GM21825 (cell line): ENCODE results near the gene CDK4.
"Not testable (repeated sequence)": the region's sequence is repeated elsewhere in the genome, so short reads cannot be mapped to it uniquely, and the experiment has no call there.

ENCODE experiments used
- ATAC-seq: cut with Tn5 transposase; IDR thresholded peaks from one replicate; pipeline ENCODE4 v1.9.1; 2021; ENCODE audit warnings: mild to moderate bottlenecking, moderate library complexity; ENCODE audit not compliant: unreplicated experiment

The CDK4 gene

DNA sequence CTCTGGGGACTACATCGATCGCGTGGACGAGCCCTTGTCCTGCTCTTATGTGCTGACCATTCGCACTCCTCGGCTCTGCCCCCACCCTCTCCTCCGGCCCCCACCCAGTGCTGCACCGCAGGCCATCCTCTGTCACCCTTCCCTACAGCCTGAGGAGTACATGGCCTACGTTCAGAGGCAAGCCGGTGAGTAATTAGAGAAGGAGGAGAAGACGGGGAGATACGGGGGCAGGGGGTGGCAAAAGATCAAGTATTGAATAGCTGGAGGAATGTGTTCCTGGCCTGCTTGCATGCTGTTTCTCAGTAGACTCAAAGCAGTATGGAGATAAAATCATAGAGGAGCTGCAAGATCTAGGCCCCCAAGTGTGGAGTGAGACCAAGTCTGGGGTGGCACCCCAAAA, 36.3 kb downstream of the CDK4 start:
- ATAC-seq = no peak

DNA sequence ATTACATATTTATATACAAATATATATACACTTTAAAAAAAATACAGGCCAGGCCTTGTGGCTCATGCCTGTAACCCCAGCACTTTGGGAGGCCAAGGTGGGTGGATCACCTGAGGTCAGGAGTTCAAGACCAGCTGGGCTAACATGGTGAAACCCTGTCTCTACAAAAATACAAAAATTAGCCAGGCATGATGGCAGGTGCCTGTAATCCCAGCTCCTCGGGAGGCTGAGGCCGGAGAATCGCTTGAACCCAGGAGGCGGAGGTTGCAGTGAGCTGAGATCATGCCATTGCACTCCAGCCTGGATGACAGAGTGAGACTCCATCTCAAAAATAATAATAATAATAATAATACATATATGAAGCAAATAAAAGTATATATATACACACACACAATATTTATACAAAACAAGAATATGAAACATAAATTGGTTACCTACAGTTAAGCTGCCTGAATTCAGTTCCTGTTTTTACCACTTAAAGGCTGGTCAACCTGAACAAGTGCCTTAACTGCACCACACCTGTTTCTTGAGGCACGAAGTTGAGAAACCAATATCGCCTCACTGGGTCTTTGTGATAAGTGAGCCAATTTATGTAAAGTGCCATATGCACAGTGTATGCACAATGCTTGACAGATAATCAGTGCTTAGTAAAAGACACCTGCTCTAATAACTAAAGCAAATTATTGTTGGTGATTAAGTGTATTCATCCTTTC, 36.9 kb downstream of the CDK4 start:
- not testable (repeated sequence) for ATAC-seq

- no peak for ATAC-seq
Observed at GRCh38 chr12:57713209-57713608, 38.9 kb downstream of the CDK4 start.

- no peak for ATAC-seq
Observed at GRCh38 chr12:57712701-57713100, 39.4 kb downstream of the CDK4 start.

DNA sequence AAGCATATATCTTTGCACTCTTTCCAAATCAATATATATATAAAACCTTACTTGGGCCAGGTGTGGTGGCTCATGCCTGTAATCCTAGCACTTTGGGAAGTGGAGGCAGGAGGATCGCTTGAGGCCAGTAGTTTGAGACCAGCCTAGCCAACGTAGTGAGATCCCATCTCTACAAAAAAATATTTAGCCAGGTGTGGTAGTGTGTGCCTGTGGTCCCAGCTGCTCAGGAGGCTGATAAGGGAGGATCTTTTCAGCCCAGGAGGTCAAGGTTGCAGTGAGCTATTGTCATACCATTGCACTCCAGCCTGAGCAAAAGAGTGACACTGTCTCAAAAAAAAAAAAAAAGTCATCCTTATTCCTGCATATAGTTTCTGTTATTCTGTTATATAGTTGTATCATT, 43.8 kb downstream of the CDK4 start:
- ATAC-seq = no peak

DNA sequence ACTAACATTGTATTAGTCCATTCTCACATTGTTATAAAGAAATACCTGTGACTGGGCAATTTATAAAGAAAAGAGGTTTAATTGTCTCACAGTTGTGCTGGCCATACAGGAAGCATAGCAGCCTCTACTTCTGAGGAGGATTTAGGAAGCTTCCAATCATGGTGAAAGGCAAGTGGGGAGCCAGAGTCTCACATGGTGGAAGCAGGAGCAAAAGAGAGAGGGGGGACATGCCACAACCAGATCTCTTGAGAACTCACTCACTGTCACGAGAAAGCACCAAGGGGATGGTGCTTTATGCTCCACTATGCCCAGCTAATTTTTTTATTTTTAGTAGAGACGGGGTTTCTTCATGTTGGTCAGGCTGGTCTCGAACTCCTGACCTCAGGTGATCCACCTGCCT, 44.9 kb downstream of the CDK4 start:
- ATAC-seq = no peak

DNA sequence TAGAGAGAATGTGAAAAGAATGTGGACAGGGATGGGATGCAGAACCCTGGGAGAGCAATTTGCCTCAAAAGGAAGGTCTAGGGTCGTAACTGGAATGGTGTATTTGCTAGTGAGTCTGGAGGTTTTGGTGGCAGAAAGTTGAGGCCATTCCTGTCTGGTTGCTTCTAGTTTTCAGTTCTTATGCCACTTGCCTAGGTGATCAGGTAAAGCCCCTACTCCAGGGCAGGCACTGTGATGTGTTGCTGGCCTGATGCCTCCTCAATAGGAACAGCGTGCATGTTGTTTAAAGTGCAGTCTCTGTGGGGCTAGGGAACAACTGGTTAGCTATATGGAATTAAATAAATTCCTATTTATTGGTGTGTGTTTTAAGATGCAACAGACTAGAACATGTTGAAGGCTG, 51.8 kb downstream of the CDK4 start:
- no peak for ATAC-seq

DNA sequence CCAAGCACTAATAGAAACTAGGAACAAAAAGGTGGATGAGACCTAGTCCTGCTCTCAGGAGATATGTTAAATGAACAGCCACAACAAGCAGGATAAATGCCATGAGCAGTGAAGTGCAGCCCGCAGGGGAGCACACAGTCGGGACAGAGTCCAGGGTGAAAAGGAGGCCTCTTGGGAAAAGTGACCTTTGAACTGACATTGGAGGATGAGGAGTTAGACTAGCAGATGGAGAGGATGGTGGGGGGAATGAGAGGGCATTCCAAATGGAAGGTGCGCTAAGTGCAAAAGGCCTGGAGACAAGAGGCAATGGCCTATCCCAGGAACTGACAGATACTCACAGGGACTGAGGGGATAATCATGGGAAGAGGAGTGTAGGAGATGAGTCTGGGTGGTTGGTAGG, 53.7 kb downstream of the CDK4 start:
- ATAC-seq = no peak
